Astrocyte of the spinal cord (primary cell): ENCODE results near the gene F2RL2.

Experiments
- DNase-seq: peaks from one replicate; pipeline ENCODE4 v3.0.0; 2011; ENCODE audit warnings: low read depth, low spot score
- H3K4me3 ChIP-seq: 2 replicates; pipeline ENCODE4 v1.5.1; 2011; ENCODE audit warnings: low read depth, mild to moderate bottlenecking, low read length, moderate library complexity
- in situ Hi-C: cut with HindIII; loops from 2 replicates; pipeline ENCODE4 v1.10.0; 2017; ENCODE audit warnings: low sequenced_read_pairs
- TF ChIP-seq, protein P1 (sequence below): IDR thresholded peaks from 2 replicates; pipeline ENCODE4 v1.5.1; 2012; ENCODE audit warnings: low read depth, mild to moderate bottlenecking, low read length, inconsistent platforms

The F2RL2 gene

DNA sequence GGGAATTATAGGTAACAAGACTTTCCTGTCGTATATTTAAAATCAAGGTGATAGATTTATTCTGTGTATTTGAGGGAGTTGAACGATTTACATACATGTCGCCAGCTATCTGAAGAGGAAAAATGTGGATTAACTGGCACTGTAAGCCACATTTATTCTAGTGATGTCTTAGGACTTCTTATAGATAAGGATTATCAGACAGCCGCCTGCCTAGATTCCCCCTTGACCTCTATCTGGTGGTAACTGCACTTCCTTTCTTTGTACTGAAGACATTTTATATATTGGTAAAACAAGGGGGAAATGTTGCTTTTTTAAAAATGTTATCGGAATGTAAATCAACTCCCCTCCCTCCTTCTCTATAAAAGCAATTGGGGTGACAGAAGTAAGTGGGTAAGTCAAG lies 39.3 kb upstream of the F2RL2 start:
- TF ChIP-seq, protein P1, sequence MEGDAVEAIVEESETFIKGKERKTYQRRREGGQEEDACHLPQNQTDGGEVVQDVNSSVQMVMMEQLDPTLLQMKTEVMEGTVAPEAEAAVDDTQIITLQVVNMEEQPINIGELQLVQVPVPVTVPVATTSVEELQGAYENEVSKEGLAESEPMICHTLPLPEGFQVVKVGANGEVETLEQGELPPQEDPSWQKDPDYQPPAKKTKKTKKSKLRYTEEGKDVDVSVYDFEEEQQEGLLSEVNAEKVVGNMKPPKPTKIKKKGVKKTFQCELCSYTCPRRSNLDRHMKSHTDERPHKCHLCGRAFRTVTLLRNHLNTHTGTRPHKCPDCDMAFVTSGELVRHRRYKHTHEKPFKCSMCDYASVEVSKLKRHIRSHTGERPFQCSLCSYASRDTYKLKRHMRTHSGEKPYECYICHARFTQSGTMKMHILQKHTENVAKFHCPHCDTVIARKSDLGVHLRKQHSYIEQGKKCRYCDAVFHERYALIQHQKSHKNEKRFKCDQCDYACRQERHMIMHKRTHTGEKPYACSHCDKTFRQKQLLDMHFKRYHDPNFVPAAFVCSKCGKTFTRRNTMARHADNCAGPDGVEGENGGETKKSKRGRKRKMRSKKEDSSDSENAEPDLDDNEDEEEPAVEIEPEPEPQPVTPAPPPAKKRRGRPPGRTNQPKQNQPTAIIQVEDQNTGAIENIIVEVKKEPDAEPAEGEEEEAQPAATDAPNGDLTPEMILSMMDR, result no peak
- no peak overlapping the region for H3K4me3 ChIP-seq
- no peak for DNase-seq
- in situ Hi-C loops, result no loop called here

DNA sequence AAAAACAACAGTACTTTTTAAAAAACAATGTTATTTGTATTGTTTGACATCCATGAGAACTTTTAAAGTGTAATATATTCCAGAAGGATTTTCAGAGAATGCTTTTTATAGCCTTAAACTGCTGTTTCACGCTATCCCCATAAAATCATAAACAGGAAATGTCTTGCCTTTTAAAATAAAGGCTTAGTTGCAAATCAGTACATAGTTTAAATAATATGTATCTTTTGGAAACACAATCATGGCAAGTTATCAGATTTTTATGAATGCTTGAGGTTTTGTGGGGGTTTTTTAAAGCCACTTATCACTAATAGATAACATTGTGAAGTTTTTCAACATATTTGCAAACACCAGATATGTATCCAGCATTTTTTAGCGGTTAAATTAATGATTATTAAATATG lies 37.2 kb upstream of the F2RL2 start:
- no peak overlapping the region for H3K4me3 ChIP-seq
- TF ChIP-seq, protein P1, result no peak
- in situ Hi-C loops, result no loop called here
- DNase-seq, result no peak

DNA sequence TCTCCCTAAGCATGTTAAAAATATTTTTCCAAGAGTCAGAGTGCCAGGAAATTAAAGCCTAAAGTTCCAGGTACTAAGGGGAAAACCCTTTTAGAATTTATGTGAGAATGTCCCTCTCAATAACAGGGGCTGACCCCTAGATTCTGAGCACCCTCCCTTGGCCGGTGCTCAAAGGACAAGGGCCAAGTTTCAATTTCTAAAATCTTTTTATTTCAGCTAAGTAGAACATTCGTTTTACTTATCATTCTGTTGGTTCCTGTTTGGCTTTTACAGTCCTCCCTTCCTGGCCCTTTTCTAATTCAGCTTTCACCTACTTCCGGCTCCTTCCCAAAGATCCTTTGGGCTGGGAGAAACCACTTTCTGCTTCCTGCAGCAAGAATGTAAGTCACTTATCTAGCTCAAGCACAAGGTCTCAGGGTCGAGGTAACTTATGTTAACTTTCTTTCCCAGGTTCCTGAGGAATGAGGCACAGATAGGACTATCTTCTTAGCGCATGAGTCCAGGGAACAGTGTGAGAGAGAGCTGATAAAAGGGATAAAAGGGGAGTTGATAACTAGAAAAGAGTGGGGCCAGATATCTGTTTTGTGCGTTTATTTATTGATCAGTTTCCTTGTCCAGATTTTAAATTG lies 34.6 kb upstream of the F2RL2 start:
- TF ChIP-seq, protein P1, result no peak
- DNase-seq, result no peak
- in situ Hi-C loops, result no loop called here
- no peak overlapping the region for H3K4me3 ChIP-seq

DNA sequence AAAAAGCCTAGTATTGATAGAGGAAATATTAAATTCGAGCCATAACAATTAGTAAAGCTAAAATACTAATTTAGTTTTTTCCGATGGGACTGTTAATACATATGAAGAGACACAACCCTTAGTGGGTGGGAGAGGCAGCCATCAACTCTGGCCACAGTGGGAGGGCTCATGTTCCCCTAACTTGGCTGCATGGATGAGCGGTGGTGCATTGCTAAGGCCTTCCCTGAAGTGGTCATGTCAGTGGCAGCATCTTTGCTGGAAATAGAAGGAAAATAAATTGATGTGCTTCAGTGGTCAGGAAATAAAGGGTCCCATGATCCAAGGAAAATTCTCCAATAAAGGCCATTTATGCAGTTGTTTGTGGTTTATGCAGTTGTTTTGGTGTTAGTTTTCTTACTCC lies 33.9 kb upstream of the F2RL2 start:
- no peak for DNase-seq
- TF ChIP-seq, protein P1, result no peak
- H3K4me3 ChIP-seq, result no peak overlapping the region
- in situ Hi-C loops, result no loop called here

DNA sequence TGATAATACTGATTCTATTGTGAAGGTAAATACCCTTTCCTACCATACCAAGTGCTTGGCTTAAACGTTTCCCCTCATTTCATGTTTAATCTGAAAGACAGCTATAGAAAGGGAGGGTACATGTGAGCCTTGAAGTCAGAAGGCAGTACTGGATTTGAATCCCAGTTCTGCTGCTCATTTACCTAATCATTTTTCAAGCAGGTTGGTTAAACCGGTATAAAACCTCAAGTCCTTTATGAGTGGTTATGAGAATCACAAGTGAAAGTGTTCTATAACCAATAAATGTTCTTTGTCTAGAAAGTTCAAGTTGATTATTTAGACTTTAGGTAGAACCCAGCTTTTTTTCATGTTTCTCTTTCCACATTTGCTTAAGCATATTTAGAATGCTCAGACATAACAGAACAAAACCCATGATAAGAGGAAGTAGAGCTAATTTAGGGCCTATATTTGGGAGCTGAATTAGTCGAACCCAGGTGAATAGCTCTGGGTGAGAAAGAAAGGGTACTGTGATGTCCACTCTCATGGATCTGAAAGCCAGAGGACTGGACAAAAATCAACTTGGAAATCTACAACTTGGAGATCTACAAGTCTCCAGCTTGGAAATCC lies 29.7 kb upstream of the F2RL2 start:
- TF ChIP-seq, protein P1, result no peak
- in situ Hi-C loops, result no loop called here
- H3K4me3 ChIP-seq, result no peak overlapping the region
- DNase-seq, result no peak

DNA sequence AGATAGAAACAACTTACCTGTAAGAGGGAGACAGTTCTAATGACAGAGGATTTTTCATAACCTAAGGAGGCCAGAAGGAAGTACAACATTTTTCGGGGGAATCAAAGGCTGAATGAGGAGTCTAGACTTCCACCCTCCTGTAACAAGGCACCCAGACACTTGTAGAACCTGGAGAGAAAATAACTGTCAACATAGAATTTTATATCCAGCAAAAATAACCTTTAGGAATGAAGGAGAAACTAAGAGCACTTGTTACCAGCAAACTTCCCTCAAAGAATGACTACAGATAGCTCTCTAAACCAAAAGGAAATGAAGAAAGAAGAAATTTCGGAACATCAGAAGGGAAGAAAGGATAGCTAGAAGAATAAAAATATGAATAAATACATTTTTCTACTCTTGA lies 25.9 kb upstream of the F2RL2 start:
- no peak for DNase-seq
- TF ChIP-seq, protein P1, result no peak
- in situ Hi-C loops, result no loop called here
- H3K4me3 ChIP-seq, result no peak overlapping the region
